Tibial nerve (tissue), 3 donors: ENCODE data around the gene CDK18.

Experiments
- POLR2A ChIP-seq, 2 donors: fragments of 450-650 bp; IDR thresholded peaks; one replicate each; pipeline ENCODE4 v1.6.1; 2017; ENCODE audit warnings: antibody characterized with exemption in 2 of 2, mild to moderate bottlenecking in 2 of 2, moderate library complexity in 2 of 2
- TF ChIP-seq, protein P1 (sequence below), 5 experiments: fragments of 200-600 bp in 3 of 5; fragments of 450-650 bp in 2 of 5; sonication (generic) in 3 of 5; IDR thresholded peaks; one replicate each; pipeline ENCODE4 v1.5.1; 2016 to 2019; ENCODE audit warnings: antibody characterized with exemption in 5 of 5, mild to moderate bottlenecking in 3 of 5, moderate library complexity in 2 of 5

DNA sequence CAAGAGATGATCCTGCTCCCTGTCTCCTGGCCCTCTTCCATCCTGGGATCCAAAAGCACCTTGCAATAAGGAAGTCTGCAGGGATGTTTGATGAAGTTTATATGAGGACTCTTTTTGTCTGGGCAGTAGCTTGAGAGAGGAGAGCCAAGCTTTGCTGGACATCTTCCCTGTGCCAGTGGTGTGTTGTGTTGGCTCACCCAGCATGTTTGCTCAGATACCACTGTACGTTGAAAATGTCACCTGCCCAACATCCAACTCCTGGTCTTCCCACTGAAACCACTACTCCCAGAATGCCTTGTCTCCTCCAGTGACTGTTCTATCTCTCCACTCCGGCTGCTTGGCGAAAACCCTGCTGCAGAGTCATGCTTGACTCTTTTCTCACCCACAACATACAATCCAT is 12.8 kb downstream of the CDK18 start:
- TF ChIP-seq, protein P1, sequence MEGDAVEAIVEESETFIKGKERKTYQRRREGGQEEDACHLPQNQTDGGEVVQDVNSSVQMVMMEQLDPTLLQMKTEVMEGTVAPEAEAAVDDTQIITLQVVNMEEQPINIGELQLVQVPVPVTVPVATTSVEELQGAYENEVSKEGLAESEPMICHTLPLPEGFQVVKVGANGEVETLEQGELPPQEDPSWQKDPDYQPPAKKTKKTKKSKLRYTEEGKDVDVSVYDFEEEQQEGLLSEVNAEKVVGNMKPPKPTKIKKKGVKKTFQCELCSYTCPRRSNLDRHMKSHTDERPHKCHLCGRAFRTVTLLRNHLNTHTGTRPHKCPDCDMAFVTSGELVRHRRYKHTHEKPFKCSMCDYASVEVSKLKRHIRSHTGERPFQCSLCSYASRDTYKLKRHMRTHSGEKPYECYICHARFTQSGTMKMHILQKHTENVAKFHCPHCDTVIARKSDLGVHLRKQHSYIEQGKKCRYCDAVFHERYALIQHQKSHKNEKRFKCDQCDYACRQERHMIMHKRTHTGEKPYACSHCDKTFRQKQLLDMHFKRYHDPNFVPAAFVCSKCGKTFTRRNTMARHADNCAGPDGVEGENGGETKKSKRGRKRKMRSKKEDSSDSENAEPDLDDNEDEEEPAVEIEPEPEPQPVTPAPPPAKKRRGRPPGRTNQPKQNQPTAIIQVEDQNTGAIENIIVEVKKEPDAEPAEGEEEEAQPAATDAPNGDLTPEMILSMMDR (IDR thresholded peaks at IDR 0.05): no peak
- no peak for TF ChIP-seq POLR2A (IDR thresholded peaks at IDR 0.05)
